Measurements from ENCODE around the gene ZDHHC4.

The ZDHHC4 gene

DNA sequence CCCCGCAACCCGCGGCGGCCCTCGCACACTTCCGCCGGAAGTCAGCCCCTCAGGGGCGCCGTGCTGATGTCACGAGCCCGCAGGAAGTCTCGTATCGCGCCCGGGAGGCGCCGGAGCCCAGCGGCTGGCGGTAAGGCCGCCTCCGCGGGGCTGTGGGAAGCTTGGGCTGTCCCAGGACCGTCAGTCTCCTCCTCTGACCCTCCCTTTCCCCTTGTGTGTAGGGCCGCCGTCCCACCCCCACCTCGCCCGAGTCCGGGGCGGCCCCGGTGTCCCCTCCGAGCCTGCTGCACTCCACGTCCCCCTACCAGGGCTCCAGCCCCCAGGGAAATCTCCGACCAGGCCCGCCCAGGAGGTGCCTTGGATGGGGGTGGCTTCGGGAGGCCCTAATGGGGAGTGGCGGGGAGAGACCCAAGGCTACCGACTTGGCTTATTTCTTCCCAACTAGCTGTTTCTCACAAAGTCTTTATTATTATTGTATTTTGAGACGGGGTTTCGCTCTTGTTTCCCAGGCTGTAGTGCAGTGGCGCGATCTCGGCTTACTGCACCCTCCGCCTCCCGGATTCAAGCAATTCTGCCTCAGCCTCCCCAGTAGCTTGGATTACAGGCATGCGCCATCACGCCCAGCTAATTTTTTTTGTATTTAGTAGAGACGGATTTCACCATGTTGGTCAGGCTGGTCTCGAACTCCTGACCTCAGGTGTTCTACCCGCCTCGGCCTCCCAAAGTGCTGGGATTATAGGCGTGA lies at the start of gene ZDHHC4:
Gene ZDHHC4, plus strand, starts transcription at position 86 of the 745 bp plus-strand sequence. CDS start 3,108 bp downstream, outside the sequence.
- peak; percentile 94 for DNase-seq

DNA sequence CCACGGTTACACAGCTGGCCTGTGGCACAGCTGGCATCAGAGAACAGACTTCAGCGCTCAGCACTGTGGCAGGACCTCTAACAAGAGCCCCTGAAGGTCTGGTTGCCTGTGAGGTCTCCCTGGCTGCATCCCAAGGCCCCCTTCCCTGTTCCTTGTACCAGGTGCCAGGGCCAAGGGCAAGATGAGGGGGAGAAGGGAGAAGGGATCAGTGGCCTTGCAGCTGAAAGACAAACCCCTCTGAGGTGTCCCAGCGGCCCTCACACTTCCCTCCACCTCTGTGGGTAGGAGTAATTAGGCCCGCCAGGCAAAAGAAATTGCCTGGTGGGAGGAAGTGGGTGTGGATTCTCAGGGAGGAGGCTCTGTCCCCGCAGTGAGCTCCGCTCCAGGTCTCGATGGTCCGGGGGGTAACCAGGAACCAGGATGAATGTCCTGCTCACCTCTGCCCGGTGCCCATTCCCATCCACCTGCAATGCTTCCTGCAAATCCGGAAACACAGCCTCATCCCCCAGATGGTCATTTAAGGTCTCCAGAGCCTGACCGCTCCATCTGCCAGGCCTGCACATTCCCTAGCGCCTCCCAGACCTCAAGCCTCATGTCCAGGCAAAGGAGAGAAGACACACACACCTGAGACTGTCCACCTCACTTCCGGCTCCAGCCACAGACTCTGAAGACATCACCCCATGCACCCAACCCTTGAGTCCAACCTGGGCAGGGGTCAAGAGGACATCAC lies 48.7 kb upstream of the ZDHHC4 start:
- DNase-seq = no peak

DNA sequence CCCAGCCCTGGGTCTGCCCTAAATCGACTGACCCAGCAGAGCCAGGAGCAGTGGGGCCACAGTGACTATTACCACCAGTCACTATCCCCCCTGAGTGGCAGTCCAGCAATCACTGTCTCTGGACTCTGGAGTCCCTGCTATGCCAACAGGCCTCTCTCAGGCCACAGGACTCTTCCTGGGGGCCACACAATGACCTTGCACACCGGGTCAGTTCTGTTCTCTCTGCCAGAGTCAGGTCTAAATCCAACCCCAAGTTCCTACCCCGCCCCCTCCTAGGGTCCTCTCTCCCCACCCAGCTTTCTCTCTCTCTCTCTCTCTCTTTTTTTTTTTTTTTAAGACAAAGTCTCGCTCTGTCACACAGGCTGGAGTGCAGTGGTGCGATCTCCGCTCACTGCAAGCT lies 47.6 kb upstream of the ZDHHC4 start:
- DNase-seq = no peak

DNA sequence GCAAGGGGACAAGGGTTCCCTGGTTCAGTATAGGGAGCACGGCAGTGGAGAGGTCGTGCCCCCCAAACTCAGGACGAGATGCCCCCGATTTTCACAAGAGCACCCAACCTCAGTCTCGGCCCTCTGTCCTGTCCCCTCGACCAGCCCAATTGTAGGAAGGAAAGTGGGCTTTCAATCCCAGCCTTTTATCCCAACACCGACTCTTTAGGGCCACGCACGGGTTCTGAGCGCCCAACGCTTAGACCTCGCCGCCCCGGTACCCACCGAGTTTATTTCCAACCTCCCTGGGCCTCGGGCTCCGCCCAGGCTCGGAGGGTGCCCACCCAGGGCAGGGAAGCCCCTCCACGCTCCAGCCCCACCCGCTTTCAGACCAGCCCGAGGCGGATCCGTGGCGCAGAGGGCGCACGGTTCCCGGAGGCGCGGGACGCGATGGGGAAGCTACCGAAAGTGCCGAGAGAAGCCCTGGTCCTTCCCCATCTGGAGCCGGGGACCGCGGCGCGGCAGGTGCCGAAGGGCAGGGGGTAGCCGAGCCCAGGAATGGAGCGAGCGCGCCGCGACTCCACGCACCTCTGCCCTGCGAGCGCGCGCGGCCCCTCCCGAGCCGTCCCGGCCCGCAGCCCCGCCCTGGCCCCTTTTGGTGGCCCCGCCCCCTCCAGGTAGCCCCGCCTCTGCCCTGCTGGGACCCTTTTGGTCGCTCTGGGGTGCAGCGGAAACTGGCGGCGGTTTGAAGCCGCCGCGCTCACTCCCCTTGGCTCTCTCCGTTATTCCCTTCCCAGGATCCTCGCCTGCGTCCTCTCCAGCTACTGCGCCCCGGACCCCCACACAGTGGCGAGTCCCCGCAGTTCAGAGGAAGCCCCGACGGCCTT lies 46.4 kb upstream of the ZDHHC4 start:
- DNase-seq = peak; percentile 82

DNA sequence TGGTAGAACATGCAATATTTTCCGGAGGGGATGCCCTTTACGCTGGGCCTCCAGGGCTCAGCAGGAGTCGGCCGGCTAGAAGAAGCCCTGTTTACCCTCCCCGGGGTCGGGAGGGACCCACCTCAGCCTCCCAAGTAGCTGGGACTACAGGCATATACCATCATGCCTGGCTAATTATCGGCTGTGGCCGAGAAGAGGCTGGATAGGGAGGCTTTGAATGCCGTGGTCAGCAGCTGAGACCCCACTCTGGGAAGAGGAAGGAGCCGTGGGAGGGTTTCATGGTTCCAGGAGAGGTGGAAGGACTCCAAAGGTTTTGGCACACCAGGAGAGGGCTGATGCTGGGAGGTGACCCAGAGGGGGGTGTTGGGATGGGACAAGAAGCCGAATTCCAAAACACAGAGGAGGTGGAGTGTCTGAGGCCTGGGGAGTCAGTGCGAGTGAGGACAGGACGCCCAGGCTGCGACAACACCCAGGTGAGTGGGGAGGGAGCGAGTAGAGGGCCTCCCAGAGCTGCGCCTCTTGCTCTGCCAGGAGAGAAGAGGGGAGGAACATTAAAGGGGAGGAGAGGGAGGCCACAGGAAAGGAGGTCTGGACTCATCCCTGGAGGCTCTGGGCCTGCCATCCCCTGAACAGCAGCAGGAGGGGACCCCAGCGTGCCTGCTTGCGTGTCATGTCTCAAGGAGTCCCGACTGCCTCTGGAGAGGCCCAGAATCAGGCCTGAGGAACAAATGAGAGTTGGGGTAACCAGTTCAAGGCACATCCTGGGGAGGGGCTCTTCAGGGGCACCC lies 45.6 kb upstream of the ZDHHC4 start:
- DNase-seq = no peak

DNA sequence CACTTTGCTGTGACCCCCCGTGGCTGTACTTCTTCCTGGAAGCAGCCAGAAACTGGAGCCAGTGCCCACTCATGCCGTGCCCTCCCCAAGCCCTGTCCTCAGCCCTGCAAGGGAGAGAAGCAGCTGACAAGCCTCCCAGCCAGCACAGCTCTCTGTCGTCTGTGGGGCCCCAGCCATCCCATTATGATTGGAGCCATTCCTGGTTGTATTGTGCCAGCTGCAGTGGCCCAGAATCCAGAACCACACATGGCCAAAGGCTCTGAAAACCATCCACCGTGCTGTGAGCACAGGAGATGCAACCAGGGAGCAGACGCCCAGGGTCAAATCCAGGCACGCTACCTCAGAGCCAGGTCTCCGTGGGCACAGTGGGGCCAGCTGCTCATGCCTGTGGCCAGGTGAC lies 44.7 kb upstream of the ZDHHC4 start:
- DNase-seq = no peak

DNA sequence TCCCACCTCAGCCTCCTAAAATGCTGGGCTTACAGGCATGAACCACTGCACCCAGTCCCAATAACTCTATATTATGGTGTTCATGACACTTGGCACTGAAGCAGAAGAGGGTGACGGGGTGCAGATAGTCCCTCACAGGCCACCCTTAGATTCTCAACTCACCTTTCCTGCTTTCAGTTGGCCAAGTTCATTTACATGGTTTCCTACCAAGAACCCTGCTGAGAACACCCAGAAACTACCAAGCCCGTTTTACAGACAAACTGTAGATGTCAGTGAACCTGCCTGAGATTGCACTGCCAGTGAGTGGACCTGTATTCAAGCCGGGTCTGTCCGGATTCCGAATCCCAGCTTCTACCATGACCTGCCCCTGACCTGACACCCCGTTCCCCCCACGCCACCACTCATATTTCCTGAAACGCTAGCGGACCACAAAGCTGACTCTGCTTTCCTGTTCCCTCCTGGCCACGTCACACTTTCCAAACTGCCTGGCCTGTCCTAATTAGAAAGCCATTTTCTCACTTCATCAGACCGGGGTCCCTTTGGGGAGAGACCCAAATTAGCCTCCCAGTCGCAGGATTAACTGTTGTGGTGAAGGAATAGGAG lies 43.3 kb upstream of the ZDHHC4 start:
- DNase-seq = peak; percentile 72

DNA sequence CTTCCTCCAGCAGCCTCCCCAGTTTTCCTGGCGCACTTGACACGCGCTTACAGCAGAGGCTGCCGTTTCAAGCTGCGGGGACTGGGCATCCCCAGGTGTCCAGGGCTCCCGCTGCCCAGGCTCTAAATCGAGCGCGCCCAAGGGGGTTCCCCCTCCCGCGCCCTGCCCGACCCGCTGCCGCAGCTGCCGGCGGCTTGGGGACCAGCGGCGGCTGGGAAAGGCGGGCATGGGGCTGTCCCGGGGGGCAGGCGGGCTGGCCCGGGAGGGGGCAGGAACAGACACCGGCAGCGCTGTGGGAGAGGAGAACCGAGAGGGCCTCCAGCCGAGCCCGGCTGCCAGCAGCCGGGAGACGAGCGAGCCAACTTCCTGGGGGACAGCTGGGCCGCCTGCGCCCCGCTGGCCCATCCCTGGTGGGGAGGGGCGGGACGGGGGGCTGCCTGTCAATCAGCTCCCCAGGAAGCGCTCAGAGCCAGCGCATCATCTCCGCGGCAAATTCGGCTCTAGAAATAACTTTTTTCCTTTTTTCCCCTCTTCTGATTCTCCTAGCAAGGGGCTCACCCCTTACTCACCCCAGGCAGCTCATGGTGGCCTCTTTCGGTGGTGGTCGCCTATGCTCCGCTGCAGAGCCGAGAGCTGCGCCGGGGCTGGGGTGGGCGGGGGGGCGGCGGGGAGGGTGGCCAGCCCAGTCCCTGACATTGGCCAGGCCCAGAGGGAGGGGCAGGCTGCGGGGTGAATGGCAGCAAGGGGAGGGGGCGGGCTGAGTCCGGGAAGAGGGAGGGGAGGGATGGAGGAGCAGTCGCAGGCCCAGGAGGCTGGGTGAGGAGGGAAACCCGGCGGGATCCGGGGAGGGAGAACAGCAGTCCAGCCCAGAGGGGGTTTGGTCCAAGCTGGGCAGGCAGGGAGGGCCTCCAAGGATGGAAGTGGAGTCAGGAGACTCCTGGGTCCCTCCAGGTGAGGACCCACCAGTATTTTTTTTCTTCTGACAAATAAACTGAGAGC lies 40.7 kb upstream of the ZDHHC4 start:
- no peak for DNase-seq

DNA sequence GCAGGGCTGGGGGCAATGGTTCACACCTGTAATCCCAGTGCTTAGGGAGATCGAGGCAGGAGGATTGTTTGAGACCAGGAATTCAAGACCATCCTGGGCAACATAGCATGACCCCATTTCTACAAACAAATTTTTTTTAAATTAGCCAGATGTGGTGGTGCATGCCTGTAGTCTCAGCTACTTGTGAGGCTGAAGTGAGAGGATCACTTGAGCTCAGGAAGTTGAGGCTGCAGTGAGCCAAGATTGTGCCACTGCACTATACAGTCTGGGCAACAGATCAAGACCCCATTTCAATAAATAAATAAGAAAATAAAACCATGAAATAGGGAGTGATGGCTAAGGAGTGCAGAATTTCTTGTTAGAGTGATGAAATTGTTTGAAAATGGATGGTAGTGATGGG lies 34.9 kb upstream of the ZDHHC4 start:
- DNase-seq = no peak

DNA sequence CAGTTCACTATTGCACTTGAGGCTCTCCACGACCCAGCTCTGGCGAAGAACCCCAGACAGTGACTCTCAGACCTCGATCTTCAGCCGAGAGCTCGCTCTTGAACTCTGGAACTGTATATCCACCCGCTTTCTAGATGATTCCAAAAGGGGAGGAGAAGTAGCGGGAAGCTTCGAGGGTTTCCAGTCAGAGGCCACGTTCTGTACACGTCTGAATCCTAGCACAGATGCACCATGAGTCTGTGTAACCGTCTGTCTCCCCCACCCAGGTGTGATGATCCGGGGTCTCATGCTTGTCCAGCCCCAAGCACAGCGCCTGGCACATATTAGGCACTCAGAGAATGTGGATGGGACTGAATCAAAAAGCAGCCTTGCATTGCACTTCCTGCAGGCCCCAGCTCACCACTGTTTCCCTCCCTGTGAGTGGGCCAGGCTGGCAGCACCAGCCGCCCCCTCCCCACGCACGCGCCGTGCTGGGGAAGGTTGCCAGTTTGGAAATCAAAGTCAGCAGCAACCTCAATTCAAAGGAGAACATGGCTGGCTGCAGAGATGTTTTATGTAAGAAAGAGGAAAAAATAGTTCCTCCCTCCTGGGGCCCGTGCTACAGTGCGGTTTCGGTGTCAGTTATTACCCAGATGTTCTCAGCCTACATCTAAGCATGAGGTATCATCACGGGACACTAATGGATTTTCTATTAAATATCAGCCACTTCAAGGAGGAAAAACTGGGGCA lies 31.7 kb upstream of the ZDHHC4 start:
- DNase-seq = no peak

DNA sequence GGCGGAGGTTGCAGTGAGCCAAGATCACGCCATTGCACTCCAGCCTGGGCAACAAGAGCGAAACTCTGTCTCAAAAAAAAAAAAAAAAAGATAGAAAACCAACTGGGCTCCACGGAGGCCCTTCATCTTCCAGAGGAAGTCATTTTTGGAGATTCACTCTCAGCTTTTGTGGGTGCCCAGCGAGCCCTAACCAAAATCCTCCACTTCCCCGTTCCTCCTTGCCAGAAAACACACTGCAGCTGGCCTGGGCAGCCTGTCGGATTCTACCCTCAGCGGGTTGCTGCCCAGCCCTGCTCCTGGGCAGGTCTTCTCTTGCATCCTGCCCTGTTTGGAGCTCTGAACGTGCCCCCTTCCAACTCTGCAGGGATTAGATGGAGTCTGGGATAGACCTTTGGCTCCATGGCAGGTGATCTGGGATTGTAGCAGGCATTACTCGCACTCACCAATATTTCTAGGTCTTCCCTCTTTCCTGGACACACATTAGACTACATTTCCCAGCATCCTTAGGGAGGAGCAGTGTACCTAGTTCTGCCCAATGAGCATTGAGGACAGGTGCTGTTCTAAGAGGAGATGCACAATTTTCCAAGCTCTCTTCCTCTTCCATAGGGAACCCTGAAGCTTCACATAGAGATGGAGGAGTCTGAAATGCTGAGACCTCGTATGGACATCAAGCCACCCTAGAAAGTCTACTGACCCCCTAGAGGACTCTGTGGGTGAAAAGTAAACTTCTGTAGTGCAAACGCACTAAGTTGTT lies 30.6 kb upstream of the ZDHHC4 start:
- no peak for DNase-seq

DNA sequence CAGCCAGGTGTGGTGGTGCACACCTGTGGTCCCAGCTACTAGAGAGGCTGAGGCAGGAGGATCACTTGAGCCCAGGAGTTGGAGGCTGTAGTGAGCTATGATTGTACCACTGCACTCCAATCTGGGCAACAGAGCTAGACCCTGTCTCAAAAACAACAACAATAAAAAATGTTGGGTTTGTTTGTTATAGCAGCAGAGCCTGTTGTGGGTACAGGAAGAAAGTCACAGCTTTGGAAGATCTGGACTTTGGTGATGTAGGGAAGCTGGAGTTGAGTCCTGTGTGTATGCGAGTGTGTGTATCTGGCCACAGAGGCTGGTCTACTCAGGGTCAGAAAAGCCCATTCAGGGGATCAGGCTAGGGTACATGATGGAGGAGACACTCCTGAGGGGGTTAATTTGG lies 29.9 kb upstream of the ZDHHC4 start:
- no peak for DNase-seq

DNA sequence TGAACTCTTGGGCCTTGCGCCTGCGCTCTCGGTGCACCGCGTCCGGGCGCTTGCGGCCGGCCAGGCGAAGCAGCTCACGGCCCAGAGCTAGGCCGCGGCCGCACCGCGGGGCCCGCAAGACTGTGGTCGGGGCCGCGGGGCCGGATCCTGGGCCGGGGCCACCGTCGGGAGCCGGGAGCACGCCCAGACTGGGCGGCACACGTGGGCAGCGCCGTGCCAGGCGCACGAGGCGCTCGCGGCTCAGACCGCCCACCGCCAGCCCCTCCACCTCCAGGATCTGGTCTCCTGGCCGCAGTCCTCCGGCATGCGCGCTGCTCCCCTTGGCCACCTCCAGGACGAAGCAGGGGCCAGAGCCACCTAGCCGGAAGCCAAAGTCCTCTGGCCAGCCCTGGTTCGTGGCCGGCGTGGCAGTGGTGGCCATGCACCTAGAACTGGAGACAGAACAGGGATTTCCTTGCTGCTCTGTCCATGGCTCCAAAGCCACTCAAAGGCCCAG lies 26.2 kb upstream of the ZDHHC4 start, which contains the start of gene GRID2IP:
Gene GRID2IP, minus strand, starts transcription at position 446 of the 496 bp plus-strand sequence. Its CDS starts 25 bp downstream, at position 421.
- DNase-seq = no peak

DNA sequence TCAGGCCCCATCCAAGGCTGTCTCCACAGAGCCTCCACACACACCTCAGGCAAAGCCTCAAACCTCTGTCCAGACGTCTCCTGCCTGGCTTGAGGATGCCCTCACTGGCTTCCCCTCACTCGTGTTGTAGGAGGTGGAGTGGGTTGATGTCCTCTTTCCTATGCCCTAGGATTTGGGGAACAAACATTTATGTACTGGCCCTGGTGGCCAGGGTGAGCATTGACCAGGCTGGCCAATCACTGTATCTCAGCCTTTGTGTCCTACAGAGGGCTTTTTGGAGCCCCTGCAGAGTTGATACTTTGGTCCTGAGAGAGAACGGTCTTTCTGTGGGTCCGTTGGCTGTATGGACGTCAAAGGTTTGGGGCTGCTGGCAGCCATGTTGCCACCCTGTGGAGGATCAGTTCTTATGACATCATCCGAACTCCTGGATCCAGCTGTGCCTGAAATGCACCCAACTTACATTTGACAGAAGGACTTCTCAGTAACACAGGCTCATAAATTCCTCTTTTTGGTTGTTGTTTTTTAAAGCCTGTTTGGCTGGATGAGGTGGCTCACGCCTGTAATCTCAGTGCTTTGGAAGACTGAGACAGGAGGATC lies 23.7 kb upstream of the ZDHHC4 start:
- DNase-seq = no peak

DNA sequence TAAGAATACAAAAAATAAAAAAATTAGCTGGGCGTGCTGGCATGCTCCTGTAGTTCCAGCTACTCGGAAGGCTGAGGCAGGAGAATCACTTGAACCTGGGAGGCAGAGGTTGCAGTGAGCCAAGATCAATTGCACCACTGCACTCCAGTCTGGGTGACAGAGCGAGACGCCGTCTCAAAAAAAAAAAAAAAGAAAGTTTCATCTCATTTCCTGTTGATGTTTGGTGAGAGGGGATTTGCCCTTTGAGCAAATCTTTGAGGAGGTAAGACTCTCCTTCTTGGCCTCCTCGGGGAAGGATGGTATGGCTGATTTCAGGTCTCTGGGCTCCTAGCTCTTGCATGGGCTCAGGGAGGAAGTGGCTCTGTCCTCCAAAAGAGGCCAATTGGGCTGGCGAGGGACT lies 22.4 kb upstream of the ZDHHC4 start:
- no peak for DNase-seq

DNA sequence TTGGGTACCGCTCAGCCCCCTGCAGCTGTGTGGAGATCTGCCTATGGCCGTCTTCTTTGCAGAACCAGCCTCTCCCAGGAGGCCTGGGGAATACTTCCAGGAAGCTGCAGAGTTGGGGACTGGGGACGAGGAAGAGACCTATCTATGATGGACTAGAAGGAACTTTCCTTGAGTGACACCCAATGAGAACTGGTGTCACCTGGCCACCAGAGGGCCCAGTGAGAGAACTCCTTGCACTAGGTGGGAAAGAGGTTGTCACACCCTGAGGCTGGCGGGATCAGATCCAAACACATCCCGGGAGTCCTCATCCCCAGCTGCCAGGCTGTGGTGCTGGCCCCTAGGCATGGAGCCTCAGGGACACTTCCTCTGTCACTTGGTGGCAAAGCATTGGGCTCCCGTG lies 21.1 kb upstream of the ZDHHC4 start:
- DNase-seq = no peak

DNA sequence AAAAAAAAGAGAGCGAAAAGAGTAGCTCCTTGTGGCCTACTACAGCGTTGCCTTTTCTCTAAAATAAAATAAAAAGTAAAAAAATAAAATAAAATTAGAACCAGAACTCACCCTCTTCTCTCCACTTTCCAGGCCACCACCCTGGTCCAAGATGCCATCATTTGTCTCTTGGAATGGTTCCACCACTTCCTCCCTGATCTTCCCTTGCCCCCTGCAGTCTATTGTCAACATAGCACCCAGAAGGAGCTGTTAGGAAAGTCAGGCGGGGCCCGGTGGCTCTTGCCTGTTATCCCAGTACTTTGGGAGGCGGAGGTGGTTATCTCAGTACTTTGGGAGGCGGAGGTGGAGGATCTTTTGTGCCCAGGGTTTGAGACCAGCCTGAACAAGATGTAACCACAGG lies 18.4 kb upstream of the ZDHHC4 start:
- peak; percentile 45 for DNase-seq

DNA sequence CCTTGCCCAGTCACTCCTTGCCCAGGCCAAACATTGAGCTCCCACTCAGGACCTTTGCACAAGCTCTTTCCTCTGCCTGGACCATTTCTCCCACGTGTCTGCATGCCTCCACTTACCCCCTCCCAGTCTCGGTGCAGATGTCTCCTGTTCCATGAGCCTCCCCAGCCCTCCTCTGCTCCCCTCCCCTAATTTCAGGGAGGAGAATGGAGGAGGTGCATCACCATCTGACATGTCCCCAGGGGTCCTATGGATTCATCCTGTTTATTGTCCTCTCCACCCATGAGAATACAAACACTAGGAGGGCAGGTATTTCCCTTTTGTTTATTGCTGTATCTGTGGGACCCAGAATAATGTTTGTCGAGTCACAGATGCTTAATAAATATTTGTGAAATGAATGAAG lies 17.4 kb upstream of the ZDHHC4 start:
- DNase-seq = no peak

DNA sequence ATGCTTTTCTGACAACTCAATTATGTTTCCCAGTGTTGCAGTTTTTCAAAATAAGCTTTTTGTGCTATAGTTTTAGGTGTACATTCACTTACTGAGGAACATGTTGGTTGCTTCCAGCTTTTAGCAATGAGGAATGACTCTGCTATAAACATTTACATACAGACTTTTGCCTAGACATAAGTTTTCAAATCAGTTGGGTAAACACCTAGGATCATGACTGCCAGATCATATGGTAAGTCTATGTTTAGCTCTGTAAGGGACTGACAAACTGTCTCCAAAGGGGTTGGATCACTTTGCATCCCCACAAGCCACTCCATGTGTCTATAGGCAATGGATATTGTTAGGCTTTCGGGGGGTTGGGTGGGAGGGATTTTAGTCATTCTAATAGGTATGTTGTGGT lies 15.1 kb upstream of the ZDHHC4 start:
- no peak for DNase-seq
